Tibial nerve (tissue), 4 donors: ENCODE measurements around the gene PRRC2C. TPM values are rescaled to one million over a fixed set of nuclear protein-coding genes. Genes with fewer than 3 reads are reported as not detected.
"Not testable (repeated sequence)": the region's sequence is repeated elsewhere in the genome, so short reads cannot be mapped to it uniquely, and the experiment has no call there.

Source experiments
- DNase-seq, 2 donors: peaks; one replicate each; pipeline ENCODE4 v3.0.0-alpha.2; 2019; ENCODE audit warnings: low spot score in 2 of 2
- H3K27ac ChIP-seq, 4 donors: fragments of 200-600 bp; sonication (generic) in 3 of 4; one replicate each; pipeline ENCODE4 v1.5.1; 2017 to 2019; ENCODE audit warnings: mild to moderate bottlenecking in 1 of 4
- H3K27me3 ChIP-seq, 2 donors: fragments of 200-600 bp; sonication (generic) in 1 of 2; one replicate each; pipeline versions ENCODE4 v1.5.1 to v1.6.0; 2017 to 2019
- H3K36me3 ChIP-seq, 3 donors: fragments of 200-600 bp; sonication (generic); one replicate each; pipeline ENCODE4 v1.5.1; 2018 to 2019
- H3K4me1 ChIP-seq, 4 donors: fragments of 200-600 bp; sonication (generic) in 3 of 4; one replicate each; pipeline ENCODE4 v1.5.1; 2017 to 2019
- H3K4me3 ChIP-seq, 4 donors: fragments of 200-600 bp; sonication (generic) in 3 of 4; one replicate each; pipeline ENCODE4 v1.5.1; 2017 to 2019; ENCODE audit warnings: mild to moderate bottlenecking in 1 of 4, moderate library complexity in 1 of 4
- H3K9me3 ChIP-seq, 4 donors: fragments of 200-600 bp; sonication (generic) in 3 of 4; one replicate each; pipeline ENCODE4 v1.5.1; 2017 to 2019
- CTCF ChIP-seq, 5 experiments: fragments of 200-600 bp in 3 of 5; fragments of 450-650 bp in 2 of 5; sonication (generic) in 3 of 5; IDR thresholded peaks; one replicate each; pipeline ENCODE4 v1.5.1; 2016 to 2019; ENCODE audit warnings: antibody characterized with exemption in 5 of 5, mild to moderate bottlenecking in 3 of 5, moderate library complexity in 2 of 5
- EP300 ChIP-seq, 2 donors: sonication (generic); formaldehyde crosslinking; IDR thresholded peaks; one replicate each; pipeline ENCODE4 v1.6.1; 2017; ENCODE audit warnings: antibody characterized with exemption in 2 of 2, mild to moderate bottlenecking in 1 of 2
- POLR2A ChIP-seq, 2 donors: fragments of 450-650 bp; IDR thresholded peaks; one replicate each; pipeline ENCODE4 v1.6.1; 2017; ENCODE audit warnings: antibody characterized with exemption in 2 of 2, mild to moderate bottlenecking in 2 of 2, moderate library complexity in 2 of 2
- WGBS, 2 donors: methylation state at CpG; one replicate each; pipeline ENCODE4 v1.1.5; 2018; 5-methylcytosine and 5-hydroxymethylcytosine counted together
- total RNA-seq, 4 donors: library from RNA; depleted of rRNA; stranded (reverse); fragments of >200 nt; gene quantifications; one replicate each; pipeline ENCODE4 v1.1.0, GENCODE V29; 2016

The PRRC2C gene
- total RNA-seq, 4 donors from 2014 or later, result 69.8 to 91.6 (median 80.2) TPM

GRCh38 chr1:171590022-171590421 is 104.7 kb downstream of the PRRC2C start:
- no peak overlapping the region for H3K4me3 ChIP-seq
- H3K4me1 ChIP-seq, result no peaks in the 10 kb centered on the region
- WGBS, 2 donors, result 44 to 56% methylated on average over 1 of the region's 1 CpG
- H3K27me3 ChIP-seq, result no peaks in the 10 kb centered on the region
- H3K36me3 ChIP-seq, result peaks cover 0 to 100% (median 3%) of the 10 kb centered on the region in 3 donors
- no peaks in the 10 kb centered on the region for H3K9me3 ChIP-seq
- no peak overlapping the region for H3K27ac ChIP-seq
- TF ChIP-seq EP300 (IDR thresholded peaks at IDR 0.05), result no peak
- no peak for TF ChIP-seq CTCF (IDR thresholded peaks at IDR 0.05)
- TF ChIP-seq POLR2A (IDR thresholded peaks at IDR 0.05), result no peak
- no peak for DNase-seq

GRCh38 chr1:171595324-171595723 is 110.0 kb downstream of the PRRC2C start:
- no peak for TF ChIP-seq POLR2A (IDR thresholded peaks at IDR 0.05)
- H3K36me3 ChIP-seq, result peaks cover 0 to 55% (median 0%) of the 10 kb centered on the region in 3 donors
- no peaks in the 10 kb centered on the region for H3K27me3 ChIP-seq
- no peak overlapping the region for H3K4me3 ChIP-seq
- WGBS, 2 donors, result 74 to 81% methylated on average over 1 of the region's 1 CpG
- DNase-seq, result no peak
- no peak overlapping the region for H3K27ac ChIP-seq
- no peaks in the 10 kb centered on the region for H3K9me3 ChIP-seq
- H3K4me1 ChIP-seq, result no peaks in the 10 kb centered on the region

- 97 to 100% methylated on average over 1 of the region's 1 CpG for WGBS, 2 donors
- Histone ChIP-seq H3K27ac (no peak overlapping the region), H3K4me1 (no peaks in the 10 kb centered on the region), H3K4me3 (no peak overlapping the region), H3K36me3 (peaks cover 0 to 47% (median 0%) of the 10 kb centered on the region in 3 donors), H3K9me3 (no peaks in the 10 kb centered on the region), H3K27me3 (no peaks in the 10 kb centered on the region)
- TF ChIP-seq POLR2A (IDR thresholded peaks at IDR 0.05) (no peak), EP300 (IDR thresholded peaks at IDR 0.05) (no peak), CTCF (IDR thresholded peaks at IDR 0.05) (no peak)
- no peak for DNase-seq
These were observed 110.8 kb downstream of the PRRC2C start for GRCh38 chr1:171596119-171596518.

GRCh38 chr1:171596705-171597104 is 111.4 kb downstream of the PRRC2C start:
- WGBS, 2 donors, result 85 to 90% methylated on average over 2 of the region's 2 CpGs
- Histone ChIP-seq H3K4me1 (no peaks in the 10 kb centered on the region), H3K27me3 (no peaks in the 10 kb centered on the region)

GRCh38 chr1:171597203-171597602 is 111.9 kb downstream of the PRRC2C start:
- H3K36me3 ChIP-seq, result peaks cover 0 to 36% (median 0%) of the 10 kb centered on the region in 3 donors

More at GRCh38 chr1:171596705-171597104, 111.4 kb downstream of the PRRC2C start:
- TF ChIP-seq EP300 (IDR thresholded peaks at IDR 0.05) (no peak), CTCF (IDR thresholded peaks at IDR 0.05) (no peak), POLR2A (IDR thresholded peaks at IDR 0.05) (no peak)
- H3K4me3 ChIP-seq, result no peak overlapping the region
- DNase-seq, result no peak
- peaks cover 0 to 41% (median 0%) of the 10 kb centered on the region in 3 donors for H3K36me3 ChIP-seq
- no peaks in the 10 kb centered on the region for H3K9me3 ChIP-seq
- no peak overlapping the region for H3K27ac ChIP-seq

GRCh38 chr1:171600310-171600709 is 115.0 kb downstream of the PRRC2C start:
- H3K4me3 ChIP-seq, DNase-seq, H3K36me3 ChIP-seq, H3K4me1 ChIP-seq, H3K27me3 ChIP-seq, H3K27ac ChIP-seq, H3K9me3 ChIP-seq: not testable (repeated sequence)
- 89 to 92% methylated on average over 2 of the region's 2 CpGs for WGBS, 2 donors

More at GRCh38 chr1:171597203-171597602, 111.9 kb downstream of the PRRC2C start:
- Histone ChIP-seq H3K4me1 (no peaks in the 10 kb centered on the region), H3K4me3 (no peak overlapping the region), H3K9me3 (no peaks in the 10 kb centered on the region), H3K27me3 (no peaks in the 10 kb centered on the region), H3K27ac (no peak overlapping the region)
- TF ChIP-seq POLR2A (IDR thresholded peaks at IDR 0.05) (no peak), EP300 (IDR thresholded peaks at IDR 0.05) (no peak)
- DNase-seq, result no peak
- 65 to 71% methylated on average over 1 of the region's 1 CpG for WGBS, 2 donors

GRCh38 chr1:171600862-171601261 is 115.5 kb downstream of the PRRC2C start:
- Histone ChIP-seq H3K27ac (no peak overlapping the region), H3K36me3 (peaks cover 0 to 7% (median 0%) of the 10 kb centered on the region in 3 donors), H3K4me3 (no peak overlapping the region), H3K27me3 (no peaks in the 10 kb centered on the region), H3K4me1 (no peaks in the 10 kb centered on the region), H3K9me3 (no peaks in the 10 kb centered on the region)
- 90 to 91% methylated on average over 12 to 13 of the region's 13 CpGs for whole genome bisulfite sequencing, 2 donors
- TF ChIP-seq POLR2A (IDR thresholded peaks at IDR 0.05), result no peak
- no peak for TF ChIP-seq CTCF (IDR thresholded peaks at IDR 0.05)
- no peak for TF ChIP-seq EP300 (IDR thresholded peaks at IDR 0.05)
- DNase-seq, result no peak

- 66 to 67% methylated on average over 6 of the region's 6 CpGs for WGBS, 2 donors
- not testable (repeated sequence) for H3K4me3 ChIP-seq
These were observed 117.7 kb downstream of the PRRC2C start for GRCh38 chr1:171603042-171603441.

More at GRCh38 chr1:171603042-171603441, 117.7 kb downstream of the PRRC2C start:
- not testable (repeated sequence) for H3K4me1 ChIP-seq, H3K27ac ChIP-seq, H3K27me3 ChIP-seq, H3K36me3 ChIP-seq, DNase-seq, H3K9me3 ChIP-seq
